GDM1 (cell line): ENCODE data around the gene HEATR5A.
"Not testable (repeated sequence)": the region's sequence is repeated elsewhere in the genome, so short reads cannot be mapped to it uniquely, and the experiment has no call there.

Source experiments
- DNase-seq: peaks from one replicate; lab custom pipeline; 2025; lab: John Stamatoyannopoulos, UW

HEATR5A gene

GRCh38 chr14:31326111-31326510 lies 94.2 kb downstream of the HEATR5A start:
- DNase-seq: no peak

DNA sequence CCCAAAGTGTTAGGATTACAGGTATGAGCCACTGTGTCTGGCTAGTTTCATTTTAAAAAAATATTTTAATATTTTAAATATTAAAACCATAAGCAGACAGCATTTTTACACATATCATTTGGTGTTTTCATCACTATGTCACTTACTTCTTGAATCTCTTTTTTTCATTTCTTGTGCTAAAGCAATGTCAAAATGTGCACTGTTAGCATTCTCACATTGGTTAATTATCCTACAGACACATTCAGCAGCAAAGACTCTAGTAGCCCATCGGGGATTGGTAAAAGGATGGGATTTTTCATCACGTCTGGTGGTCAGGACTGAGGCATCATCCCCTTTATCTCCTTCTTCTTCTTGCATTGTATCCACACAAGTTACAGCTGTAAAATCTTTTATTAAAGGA lies 96.9 kb downstream of the HEATR5A start:
- no peak for DNase-seq

DNA sequence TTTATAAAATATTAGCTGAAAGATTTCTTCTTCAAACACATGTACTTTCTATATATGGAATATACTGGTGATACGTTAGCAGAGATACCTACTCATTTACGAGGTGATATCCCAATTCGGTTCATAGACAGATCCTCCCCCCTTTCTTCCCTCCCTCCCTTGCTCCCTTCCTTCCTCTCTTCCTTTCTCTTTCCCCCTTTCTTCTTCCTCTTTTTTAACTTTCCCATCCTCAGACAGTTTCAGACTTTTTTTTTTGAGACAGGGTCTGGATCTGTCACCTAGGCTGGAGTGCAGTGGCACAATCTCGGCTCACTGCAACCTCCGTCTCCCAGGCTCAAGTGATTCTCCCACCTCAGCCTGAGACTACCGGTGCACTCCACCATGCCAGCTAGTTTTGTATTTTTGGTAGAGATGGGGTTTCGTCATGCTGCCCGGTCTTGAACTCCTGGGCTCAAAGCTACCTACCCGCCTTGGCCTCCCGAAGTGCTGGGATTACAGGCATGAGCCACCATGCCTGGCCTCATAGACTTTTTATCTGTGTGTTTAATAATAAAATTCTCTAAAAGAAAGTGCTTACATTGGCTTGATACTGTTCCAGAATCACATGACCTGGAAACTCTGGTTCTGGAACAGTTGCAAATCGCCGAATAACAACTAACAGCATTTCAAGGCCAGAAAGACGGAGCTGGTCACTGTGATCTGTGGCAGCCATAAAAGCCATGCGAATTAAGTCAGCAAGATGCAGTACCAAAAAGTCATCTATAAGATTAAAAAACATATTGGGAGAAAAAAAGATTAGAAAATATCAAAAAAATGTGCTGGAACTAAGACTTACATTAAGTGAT lies 99.2 kb downstream of the HEATR5A start:
- DNase-seq: no peak

DNA sequence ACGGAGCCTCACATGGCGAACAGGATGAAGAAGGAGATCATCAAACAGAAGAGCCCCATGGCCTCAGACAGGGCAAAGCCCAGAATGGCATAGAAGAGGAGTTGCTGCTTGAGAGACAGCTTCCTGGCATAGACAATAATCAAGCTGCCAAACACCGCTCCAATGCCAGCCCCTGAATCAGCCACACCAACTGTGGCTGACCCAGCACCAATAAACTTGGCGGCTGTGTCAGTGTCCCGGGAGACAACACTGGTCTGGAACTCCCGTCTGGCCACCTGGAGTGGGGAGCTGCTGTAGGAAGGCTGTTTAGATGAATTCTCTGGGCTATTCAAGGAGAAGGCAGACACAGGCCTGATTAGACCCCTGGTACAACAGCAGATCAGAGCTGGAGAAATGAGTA lies 100.1 kb downstream of the HEATR5A start:
- DNase-seq: no peak

DNA sequence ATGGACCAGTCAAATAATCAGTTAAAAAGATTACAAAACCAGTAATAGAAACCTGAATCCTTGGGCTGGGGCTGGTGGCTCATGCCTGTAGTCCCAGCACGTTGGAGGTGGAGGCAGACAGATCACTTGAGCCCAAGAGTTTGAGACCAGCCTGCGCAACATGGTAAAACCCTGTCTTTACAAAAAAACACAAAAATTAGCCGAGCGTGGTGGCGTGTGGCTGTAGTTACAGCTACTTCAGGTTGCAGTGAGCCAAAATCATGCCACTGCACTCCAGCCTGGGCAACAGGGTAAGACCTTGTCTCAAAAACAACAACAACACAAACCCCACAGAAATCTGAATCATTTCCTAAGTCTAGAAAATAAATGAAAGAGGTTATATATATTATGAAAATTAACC lies 100.6 kb downstream of the HEATR5A start:
- no peak for DNase-seq

DNA sequence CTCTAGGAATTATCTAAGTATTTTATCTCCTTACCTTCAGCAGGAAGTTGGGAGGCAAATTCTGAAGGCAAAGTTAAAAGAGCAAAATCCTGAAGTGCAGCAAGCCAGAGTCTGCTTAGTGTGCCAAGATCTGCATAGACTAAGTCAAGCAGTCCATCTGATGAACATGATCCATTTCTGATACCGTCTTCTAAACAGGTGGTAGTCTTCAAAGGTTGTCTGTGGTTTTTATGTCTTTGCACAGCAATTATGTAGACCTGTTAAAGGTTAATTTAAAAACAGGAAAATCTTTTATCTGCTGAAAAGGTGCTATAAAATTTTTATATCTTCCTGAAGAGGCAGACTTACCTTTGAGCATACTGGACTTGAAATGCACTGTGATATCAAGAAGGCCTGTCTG lies 107.4 kb downstream of the HEATR5A start:
- DNase-seq: no peak

GRCh38 chr14:31312370-31312769 lies 108.0 kb downstream of the HEATR5A start:
- not testable (repeated sequence) for DNase-seq

DNA sequence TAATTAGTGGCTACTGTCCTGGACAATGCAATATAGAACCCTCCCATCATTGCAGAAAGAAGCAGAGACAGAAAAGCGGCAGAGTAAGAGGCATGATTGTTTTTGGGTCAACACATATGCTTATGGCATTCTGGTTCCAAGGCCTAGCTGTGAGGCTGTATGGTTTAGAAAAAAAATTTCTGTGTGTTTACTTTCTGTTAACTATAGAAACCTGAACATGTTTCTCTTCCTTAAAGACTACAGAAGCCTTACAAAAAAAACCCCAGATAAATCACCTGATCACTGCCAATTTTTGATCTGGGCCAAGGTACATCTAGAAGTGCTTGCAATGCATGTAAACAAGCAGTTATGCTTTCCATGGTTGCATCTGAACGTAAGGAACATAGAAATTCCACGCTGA lies 112.7 kb downstream of the HEATR5A start:
- DNase-seq: no peak

DNA sequence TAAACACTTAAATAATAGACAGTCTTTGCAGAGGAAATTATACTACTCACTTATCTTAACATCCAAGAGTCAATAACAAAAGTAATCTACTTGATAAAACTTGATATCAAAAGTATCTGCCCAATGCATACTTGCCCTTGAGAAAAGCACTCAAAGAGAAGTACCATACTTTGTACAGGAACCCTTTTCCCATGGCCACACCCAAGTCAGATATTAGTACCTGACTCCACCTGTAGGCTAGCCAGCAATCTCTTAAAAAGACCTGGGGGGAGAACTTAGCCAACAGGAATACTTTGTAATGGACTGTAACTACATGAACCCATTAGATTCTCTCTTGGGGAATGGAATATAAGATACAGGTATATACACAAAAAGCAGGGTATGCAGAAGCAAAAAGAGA lies 113.2 kb downstream of the HEATR5A start:
- no peak for DNase-seq

- DNase-seq: no peak
Observed at GRCh38 chr14:31303654-31304053, 116.7 kb downstream of the HEATR5A start.

- no peak for DNase-seq
Observed at GRCh38 chr14:31300883-31301282, 119.5 kb downstream of the HEATR5A start.

DNA sequence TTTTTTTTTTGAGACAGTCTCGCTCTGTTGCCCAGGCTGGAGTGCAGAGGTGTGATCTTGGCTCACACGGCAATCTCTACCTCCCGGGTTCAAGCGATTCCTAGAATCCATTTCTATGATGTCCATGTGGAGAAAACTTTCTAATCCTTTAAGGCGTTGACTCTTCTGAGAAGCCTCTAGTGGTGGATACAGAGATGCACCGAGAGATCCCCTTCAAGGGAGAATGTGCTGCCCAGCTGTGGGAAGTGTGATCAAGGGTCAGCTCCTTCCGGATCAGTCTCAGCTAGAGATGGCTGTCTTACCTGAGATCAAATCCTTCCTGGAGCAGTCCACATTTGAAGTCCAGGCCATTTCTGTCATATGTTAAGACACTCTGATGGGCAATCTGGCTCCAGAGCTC lies 120.1 kb downstream of the HEATR5A start:
- no peak for DNase-seq

GRCh38 chr14:31297701-31298344 lies 122.5 kb downstream of the HEATR5A start:
- DNase-seq: no peak

GRCh38 chr14:31297112-31297511 lies 123.2 kb downstream of the HEATR5A start:
- DNase-seq: no peak

DNA sequence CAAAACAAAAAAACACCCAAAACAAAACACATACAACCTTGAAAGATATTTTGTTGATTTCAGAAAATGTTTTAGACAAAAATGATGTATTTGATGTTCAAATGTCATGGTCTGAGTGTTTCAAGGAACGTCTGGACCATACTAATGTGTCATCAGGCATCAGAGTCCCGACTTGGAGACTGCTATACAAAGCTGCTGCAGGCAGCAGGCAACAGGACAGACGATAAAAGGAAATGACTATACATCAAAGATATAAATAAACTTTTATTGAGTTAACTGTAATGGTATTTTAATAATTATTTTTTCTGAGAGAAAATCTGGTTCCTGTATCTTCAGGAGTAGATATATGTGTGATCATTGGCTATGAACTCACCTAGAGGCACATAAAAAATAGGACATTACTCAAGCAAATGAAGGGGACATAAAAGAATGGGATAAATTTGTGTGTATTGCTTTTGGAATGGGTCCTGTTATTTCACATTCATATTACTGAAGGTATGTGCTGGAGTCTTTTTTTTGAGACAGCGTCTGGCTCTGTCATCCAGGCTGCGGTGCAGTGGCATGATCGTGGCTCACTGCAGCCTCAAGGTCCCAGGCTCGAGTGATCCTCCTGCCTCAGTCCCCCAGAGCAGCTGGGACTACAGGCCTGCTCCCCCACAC lies 125.5 kb downstream of the HEATR5A start:
- DNase-seq: no peak

DNA sequence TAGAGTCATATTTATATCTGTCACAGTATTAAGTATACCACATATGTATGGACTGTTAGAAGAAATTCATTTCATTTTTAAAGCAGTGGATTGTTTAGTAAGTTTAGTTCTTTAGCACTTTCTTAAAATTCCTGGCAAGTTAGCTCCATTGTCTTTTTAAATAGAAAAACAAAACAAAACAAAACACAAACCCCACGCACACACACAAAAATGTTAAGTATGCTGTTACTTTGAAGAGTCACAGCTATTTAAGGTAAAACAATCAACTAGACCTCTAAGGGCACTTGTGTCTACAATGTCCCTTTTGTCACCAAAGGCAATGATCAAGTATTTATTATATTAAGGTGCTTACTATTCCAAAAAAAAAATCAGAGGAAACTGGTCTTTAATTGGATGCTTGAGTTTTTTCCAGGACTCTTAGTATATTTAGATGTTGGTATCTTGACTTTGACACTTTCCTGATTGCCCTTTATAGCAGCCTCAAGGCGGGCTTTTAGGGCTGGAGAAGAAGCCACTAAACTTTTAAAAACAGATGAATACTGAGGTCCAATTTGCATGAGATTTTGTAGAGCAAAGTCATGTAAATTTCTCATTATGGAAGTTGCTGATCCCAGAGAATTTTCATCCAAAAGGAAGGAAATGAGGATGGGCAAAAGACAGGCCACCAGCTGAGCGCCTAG lies 127.3 kb downstream of the HEATR5A start:
- no peak for DNase-seq

- no peak for DNase-seq
Observed at GRCh38 chr14:31291210-31291609, 129.1 kb downstream of the HEATR5A start.

GRCh38 chr14:31287294-31287972 lies 132.9 kb downstream of the HEATR5A start:
- no peak for DNase-seq

- no peak for DNase-seq
Observed at GRCh38 chr14:31286456-31287293, 133.7 kb downstream of the HEATR5A start.

- DNase-seq: no peak
Observed at GRCh38 chr14:31283578-31284252, 136.6 kb downstream of the HEATR5A start.
